Osteoblast (primary cell): ENCODE results near the gene FAHD2B. TPM values are rescaled to one million over a fixed set of nuclear protein-coding genes. Genes with fewer than 3 reads are reported as not detected.
A peak's percentile ranks its signal among the peaks of the same experiment; 100 is the strongest.
"Not testable (repeated sequence)": the region's sequence is repeated elsewhere in the genome, so short reads cannot be mapped to it uniquely, and the experiment has no call there.

ENCODE experiments used
- DNase-seq: peaks from one replicate; pipeline ENCODE4 v3.0.0; 2011; ENCODE audit warnings: low spot score, mixed read lengths; ENCODE audit not compliant: insufficient read length; ENCODE audit errors: missing footprints
- H2AFZ ChIP-seq: 2 replicates; pipeline ENCODE4 v1.6.0; 2011; ENCODE audit warnings: mild to moderate bottlenecking, low read length
- H3K27ac ChIP-seq: 2 replicates; pipeline ENCODE4 v1.5.1; 2011; ENCODE audit warnings: mild to moderate bottlenecking, low read depth, low read length, moderate library complexity
- H3K27me3 ChIP-seq: 2 replicates; pipeline ENCODE4 v1.6.0; 2012; ENCODE audit warnings: mild to moderate bottlenecking, control low read depth, inconsistent platforms, low read length, moderate library complexity; ENCODE audit not compliant: insufficient read depth
- H3K36me3 ChIP-seq: 2 replicates; pipeline ENCODE4 v1.5.1; 2011; ENCODE audit warnings: mild to moderate bottlenecking, low read length, control low read depth, moderate library complexity; ENCODE audit not compliant: insufficient read depth
- H3K4me1 ChIP-seq: 2 replicates; pipeline ENCODE4 v1.5.1; 2011; ENCODE audit warnings: mild to moderate bottlenecking, low read length, control low read depth, moderate library complexity; ENCODE audit not compliant: insufficient read depth
- H3K4me2 ChIP-seq: 2 replicates; pipeline ENCODE4 v1.6.0; 2011; ENCODE audit warnings: mild to moderate bottlenecking, low read length; ENCODE audit not compliant: insufficient read depth
- H3K4me3 ChIP-seq: fragments of 200-600 bp; sonication (generic); 3 replicates; pipeline ENCODE4 v1.5.1; 2012; ENCODE audit warnings: mild to moderate bottlenecking, low read length, inconsistent platforms; ENCODE audit not compliant: insufficient read depth
- H3K79me2 ChIP-seq: 2 replicates; pipeline ENCODE4 v1.6.0; 2012; ENCODE audit warnings: mild to moderate bottlenecking, low read length, control low read depth, inconsistent platforms; ENCODE audit not compliant: insufficient read depth
- H3K9me3 ChIP-seq: 2 replicates; pipeline ENCODE4 v1.5.1; 2011; ENCODE audit warnings: low read depth, low read length, control low read depth
- H4K20me1 ChIP-seq: 2 replicates; pipeline ENCODE4 v1.6.0; 2012; ENCODE audit warnings: mild to moderate bottlenecking, low read length, control low read depth; ENCODE audit not compliant: insufficient read depth
- total RNA-seq: library from RNA; depleted of rRNA; stranded (reverse); fragments of >200 nt; gene quantifications from 2 replicates; pipeline ENCODE4 v1.2.3, GENCODE V29; 2012

Gene FAHD2B
- 1.1 and 1.2 TPM in 2 replicates for total RNA-seq

GRCh38 chr2:97094772-97095611 is at the start of gene FAHD2B:
Gene FAHD2B (minus strand): TSS chr2:97094882. CDS start chr2:97091706, 3,176 bp downstream.
- not testable (repeated sequence) for H3K36me3 ChIP-seq, H4K20me1 ChIP-seq, H3K4me1 ChIP-seq, H3K79me2 ChIP-seq, H3K27me3 ChIP-seq, H3K9me3 ChIP-seq, H3K27ac ChIP-seq
- peak within 1 kb of the TSS; percentile 60 for H3K4me2 ChIP-seq
- peak within 1 kb of the TSS; percentile 50 for H3K4me3 ChIP-seq
- DNase-seq: peak; percentile 60
- peak within 1 kb of the TSS; percentile 35 for H2AFZ ChIP-seq

- not testable (repeated sequence) for H4K20me1 ChIP-seq, H3K79me2 ChIP-seq, H3K9me3 ChIP-seq, H3K4me1 ChIP-seq, H3K4me3 ChIP-seq, H3K4me2 ChIP-seq, H2AFZ ChIP-seq, H3K27ac ChIP-seq, H3K27me3 ChIP-seq, H3K36me3 ChIP-seq, DNase-seq
These were observed 49.3 kb upstream of the FAHD2B start for GRCh38 chr2:97144016-97144415.

- not testable (repeated sequence) for H3K79me2 ChIP-seq
These were observed 34.4 kb upstream of the FAHD2B start for GRCh38 chr2:97129090-97129489.

GRCh38 chr2:97113882-97114255 is 19.2 kb upstream of the FAHD2B start:
- not testable (repeated sequence) for H3K79me2 ChIP-seq, H3K27ac ChIP-seq
- H3K4me3 ChIP-seq: peak overlapping the region; percentile 76

More at GRCh38 chr2:97129090-97129489, 34.4 kb upstream of the FAHD2B start:
- not testable (repeated sequence) for H3K4me2 ChIP-seq, H2AFZ ChIP-seq, H3K27ac ChIP-seq, DNase-seq, H3K27me3 ChIP-seq, H3K36me3 ChIP-seq, H3K4me1 ChIP-seq, H4K20me1 ChIP-seq, H3K4me3 ChIP-seq, H3K9me3 ChIP-seq

GRCh38 chr2:97113050-97113881 is 18.6 kb upstream of the FAHD2B start, which contains the start of gene ANKRD36:
Gene ANKRD36 (plus strand): TSS chr2:97113153. CDS start chr2:97113740, 587 bp downstream.
- H3K4me3 ChIP-seq: peak within 1 kb of the TSS; percentile 76
- H3K79me2 ChIP-seq, H3K27me3 ChIP-seq, H4K20me1 ChIP-seq, H3K36me3 ChIP-seq, H3K9me3 ChIP-seq, H3K4me1 ChIP-seq: not testable (repeated sequence)
- peak; percentile 79 for DNase-seq
- H3K4me2 ChIP-seq: peak within 1 kb of the TSS; percentile 89
- peak within 1 kb of the TSS; percentile 47 for H3K27ac ChIP-seq
- peak within 1 kb of the TSS; percentile 96 for H2AFZ ChIP-seq

More at GRCh38 chr2:97113882-97114255, 19.2 kb upstream of the FAHD2B start:
- peak overlapping the region; percentile 96 for H2AFZ ChIP-seq
- H3K4me2 ChIP-seq: peak overlapping the region; percentile 76
- not testable (repeated sequence) for H3K27me3 ChIP-seq, H3K36me3 ChIP-seq, H3K9me3 ChIP-seq, H3K4me1 ChIP-seq, H4K20me1 ChIP-seq, DNase-seq
